ENCODE results near the gene DSC3.

DNA sequence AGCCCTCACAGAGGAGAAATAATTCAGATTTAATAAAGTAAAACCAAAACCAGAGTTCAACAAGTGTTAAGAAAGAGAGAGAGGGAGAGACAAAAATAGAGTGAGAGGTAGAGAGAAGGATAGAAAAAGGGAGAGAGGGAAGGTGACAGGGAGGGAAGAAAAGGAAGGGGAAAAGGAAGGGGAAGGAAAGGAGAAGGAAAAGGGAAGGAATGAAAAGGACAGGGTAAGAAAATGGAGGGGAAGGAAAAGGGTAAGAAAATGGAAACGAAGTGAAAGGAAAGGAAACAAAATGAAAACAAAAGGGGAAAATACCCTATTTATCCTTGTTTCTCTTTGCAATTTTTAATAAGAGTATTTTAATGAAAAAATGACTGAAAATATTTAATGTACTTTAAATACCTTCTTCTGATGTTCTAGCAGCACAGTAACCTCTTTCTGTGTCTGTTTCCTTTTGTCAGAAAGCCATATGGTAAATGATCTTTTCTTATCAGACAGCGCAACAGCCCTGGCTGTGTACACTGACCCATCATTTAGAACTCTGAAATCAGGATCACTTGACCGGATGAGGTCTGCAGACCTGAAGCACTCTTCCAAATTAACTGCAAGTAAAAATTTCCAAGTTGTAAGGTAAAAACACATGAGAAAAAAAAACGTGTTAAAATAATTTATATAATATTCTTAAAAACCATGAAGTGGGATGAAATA, 11.8 kb downstream of the DSC3 start:
- TF ChIP-seq, protein P1, sequence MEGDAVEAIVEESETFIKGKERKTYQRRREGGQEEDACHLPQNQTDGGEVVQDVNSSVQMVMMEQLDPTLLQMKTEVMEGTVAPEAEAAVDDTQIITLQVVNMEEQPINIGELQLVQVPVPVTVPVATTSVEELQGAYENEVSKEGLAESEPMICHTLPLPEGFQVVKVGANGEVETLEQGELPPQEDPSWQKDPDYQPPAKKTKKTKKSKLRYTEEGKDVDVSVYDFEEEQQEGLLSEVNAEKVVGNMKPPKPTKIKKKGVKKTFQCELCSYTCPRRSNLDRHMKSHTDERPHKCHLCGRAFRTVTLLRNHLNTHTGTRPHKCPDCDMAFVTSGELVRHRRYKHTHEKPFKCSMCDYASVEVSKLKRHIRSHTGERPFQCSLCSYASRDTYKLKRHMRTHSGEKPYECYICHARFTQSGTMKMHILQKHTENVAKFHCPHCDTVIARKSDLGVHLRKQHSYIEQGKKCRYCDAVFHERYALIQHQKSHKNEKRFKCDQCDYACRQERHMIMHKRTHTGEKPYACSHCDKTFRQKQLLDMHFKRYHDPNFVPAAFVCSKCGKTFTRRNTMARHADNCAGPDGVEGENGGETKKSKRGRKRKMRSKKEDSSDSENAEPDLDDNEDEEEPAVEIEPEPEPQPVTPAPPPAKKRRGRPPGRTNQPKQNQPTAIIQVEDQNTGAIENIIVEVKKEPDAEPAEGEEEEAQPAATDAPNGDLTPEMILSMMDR (IDR thresholded peaks at IDR 0.05), result no peak
- TF ChIP-seq E2F6 (IDR thresholded peaks at IDR 0.05; ENCODE audit: borderline replicate concordance, low read depth), result no peak
- TF ChIP-seq JUNB (IDR thresholded peaks at IDR 0.05), result no peak
- no peak for TF ChIP-seq ZFP36 (IDR thresholded peaks at IDR 0.05; ENCODE audit: borderline replicate concordance, partially characterized antibody)
- TF ChIP-seq, protein P2, sequence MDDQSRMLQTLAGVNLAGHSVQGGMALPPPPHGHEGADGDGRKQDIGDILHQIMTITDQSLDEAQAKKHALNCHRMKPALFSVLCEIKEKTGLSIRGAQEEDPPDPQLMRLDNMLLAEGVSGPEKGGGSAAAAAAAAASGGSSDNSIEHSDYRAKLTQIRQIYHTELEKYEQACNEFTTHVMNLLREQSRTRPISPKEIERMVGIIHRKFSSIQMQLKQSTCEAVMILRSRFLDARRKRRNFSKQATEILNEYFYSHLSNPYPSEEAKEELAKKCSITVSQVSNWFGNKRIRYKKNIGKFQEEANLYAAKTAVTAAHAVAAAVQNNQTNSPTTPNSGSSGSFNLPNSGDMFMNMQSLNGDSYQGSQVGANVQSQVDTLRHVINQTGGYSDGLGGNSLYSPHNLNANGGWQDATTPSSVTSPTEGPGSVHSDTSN (IDR thresholded peaks at IDR 0.05), result no peak
- no peak for TF ChIP-seq CBX8 (IDR thresholded peaks at IDR 0.05)
- no peak for TF ChIP-seq JUN (IDR thresholded peaks at IDR 0.05)
- TF ChIP-seq MAX (IDR thresholded peaks at IDR 0.05), result no peak
- no peak for TF ChIP-seq RAD21 (conservative IDR thresholded peaks at IDR 0.05 in 1 of 2, IDR thresholded peaks at IDR 0.05 in 1 of 2)
- TF ChIP-seq MAZ (IDR thresholded peaks at IDR 0.05; ENCODE audit: borderline replicate concordance, low read depth, low read length), result no peak
- TF ChIP-seq, protein P3, sequence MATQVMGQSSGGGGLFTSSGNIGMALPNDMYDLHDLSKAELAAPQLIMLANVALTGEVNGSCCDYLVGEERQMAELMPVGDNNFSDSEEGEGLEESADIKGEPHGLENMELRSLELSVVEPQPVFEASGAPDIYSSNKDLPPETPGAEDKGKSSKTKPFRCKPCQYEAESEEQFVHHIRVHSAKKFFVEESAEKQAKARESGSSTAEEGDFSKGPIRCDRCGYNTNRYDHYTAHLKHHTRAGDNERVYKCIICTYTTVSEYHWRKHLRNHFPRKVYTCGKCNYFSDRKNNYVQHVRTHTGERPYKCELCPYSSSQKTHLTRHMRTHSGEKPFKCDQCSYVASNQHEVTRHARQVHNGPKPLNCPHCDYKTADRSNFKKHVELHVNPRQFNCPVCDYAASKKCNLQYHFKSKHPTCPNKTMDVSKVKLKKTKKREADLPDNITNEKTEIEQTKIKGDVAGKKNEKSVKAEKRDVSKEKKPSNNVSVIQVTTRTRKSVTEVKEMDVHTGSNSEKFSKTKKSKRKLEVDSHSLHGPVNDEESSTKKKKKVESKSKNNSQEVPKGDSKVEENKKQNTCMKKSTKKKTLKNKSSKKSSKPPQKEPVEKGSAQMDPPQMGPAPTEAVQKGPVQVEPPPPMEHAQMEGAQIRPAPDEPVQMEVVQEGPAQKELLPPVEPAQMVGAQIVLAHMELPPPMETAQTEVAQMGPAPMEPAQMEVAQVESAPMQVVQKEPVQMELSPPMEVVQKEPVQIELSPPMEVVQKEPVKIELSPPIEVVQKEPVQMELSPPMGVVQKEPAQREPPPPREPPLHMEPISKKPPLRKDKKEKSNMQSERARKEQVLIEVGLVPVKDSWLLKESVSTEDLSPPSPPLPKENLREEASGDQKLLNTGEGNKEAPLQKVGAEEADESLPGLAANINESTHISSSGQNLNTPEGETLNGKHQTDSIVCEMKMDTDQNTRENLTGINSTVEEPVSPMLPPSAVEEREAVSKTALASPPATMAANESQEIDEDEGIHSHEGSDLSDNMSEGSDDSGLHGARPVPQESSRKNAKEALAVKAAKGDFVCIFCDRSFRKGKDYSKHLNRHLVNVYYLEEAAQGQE (IDR thresholded peaks at IDR 0.05), result no peak
- TF ChIP-seq POLR2A (IDR thresholded peaks at IDR 0.05; ENCODE audit: low read length), result no peak
- TF ChIP-seq, protein P4, sequence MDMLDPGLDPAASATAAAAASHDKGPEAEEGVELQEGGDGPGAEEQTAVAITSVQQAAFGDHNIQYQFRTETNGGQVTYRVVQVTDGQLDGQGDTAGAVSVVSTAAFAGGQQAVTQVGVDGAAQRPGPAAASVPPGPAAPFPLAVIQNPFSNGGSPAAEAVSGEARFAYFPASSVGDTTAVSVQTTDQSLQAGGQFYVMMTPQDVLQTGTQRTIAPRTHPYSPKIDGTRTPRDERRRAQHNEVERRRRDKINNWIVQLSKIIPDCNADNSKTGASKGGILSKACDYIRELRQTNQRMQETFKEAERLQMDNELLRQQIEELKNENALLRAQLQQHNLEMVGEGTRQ (IDR thresholded peaks at IDR 0.05), result no peak
